Measurements from ENCODE around the gene CHAD.

DNA sequence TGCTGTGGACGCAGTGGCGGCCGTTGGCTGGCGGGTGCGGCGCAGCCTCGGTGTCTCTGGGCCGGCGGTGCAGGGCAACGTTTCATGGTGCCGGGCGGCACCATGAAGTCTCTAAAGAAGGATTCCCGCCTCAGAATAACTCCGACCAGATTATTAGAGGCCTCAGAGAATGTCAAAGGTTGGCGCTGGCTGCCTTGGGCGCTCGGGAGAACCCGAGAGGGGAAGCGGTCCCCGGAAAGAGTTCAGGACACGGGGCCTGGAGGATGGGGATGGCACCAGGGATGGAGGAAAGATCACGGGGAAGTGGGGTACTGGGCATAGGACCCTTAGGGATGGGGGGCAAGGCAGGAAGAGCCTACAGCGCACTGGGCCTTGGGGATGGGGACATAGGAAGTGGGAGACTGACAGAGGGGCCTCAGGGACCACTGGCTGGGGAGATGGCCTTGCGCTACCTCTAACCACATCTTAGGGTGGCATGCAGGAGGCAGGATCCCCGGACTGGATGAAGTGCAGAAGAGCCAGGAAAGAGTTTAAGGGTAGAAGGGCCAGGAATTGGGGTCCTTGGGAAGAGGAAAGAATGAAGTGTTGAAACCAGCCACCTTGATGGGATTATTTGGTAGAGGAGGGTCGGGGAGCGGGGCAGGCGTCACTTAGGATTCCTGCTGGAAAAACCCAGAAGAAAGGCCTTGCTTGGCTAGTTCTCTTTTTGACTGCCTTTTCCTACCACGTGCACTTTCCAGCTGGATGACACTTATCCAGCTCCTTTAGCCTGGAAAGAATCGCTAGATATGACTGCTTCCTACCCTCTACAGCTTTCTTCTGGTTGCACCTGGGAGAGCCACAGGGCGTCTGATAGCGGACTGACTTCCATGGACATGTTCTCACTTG is 40.1 kb upstream of the CHAD start:
- TF ChIP-seq POLR2AphosphoS5 (IDR thresholded peaks at IDR 0.05; ENCODE audit: borderline replicate concordance, low read depth, low read length) (no peak), EZH2 (IDR thresholded peaks at IDR 0.05) (no peak), FOXP2 (optimal IDR thresholded peaks at IDR 0.05; ENCODE audit: control extremely low read depth, extremely low read length, insufficient read depth) (no peak)
